Measurements from ENCODE around the gene LZTFL1.

Gene LZTFL1

DNA sequence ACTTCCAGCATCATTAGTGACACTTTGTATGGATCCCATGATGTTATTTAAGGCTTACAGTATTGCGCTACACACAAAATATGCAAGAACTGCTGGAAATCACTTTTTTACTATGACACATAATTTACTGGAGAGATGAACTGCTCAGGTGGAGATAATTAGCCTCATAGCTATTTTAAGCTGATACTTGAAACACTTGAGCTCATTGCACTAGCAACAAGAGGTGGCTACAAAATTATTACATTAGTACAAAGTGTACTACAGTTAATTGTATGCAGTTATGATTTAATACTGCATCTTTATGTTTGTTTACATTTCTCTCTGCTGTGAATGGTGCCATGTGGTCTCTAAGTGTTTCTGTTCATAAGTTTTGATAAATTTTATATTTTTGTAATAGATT lies 6.5 kb upstream of the LZTFL1 start:
- no peak overlapping the region for H3K4me3 ChIP-seq (ENCODE audit: low read depth, low read length)
- TF ChIP-seq, protein P1, sequence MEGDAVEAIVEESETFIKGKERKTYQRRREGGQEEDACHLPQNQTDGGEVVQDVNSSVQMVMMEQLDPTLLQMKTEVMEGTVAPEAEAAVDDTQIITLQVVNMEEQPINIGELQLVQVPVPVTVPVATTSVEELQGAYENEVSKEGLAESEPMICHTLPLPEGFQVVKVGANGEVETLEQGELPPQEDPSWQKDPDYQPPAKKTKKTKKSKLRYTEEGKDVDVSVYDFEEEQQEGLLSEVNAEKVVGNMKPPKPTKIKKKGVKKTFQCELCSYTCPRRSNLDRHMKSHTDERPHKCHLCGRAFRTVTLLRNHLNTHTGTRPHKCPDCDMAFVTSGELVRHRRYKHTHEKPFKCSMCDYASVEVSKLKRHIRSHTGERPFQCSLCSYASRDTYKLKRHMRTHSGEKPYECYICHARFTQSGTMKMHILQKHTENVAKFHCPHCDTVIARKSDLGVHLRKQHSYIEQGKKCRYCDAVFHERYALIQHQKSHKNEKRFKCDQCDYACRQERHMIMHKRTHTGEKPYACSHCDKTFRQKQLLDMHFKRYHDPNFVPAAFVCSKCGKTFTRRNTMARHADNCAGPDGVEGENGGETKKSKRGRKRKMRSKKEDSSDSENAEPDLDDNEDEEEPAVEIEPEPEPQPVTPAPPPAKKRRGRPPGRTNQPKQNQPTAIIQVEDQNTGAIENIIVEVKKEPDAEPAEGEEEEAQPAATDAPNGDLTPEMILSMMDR (IDR thresholded peaks at IDR 0.05; ENCODE audit: low read depth, low read length), result no peak

DNA sequence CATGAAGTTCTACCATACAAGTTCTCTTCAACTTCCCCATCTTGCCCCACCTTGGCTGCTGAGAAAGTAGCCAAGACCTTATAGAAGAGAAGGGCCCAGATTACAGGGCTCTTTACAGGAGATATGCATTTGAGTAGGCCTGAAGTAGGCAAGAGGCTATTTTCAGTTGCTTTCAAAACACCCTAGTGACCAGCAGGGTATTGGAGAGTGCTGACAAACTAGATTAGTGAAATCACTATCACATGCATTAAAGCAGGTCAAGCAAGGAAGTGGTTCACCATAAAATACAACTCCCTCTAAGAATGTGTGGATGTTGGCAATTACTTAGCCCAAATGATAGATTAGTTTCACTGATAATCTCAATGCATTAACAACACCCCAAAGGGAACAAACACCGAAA lies 2.7 kb upstream of the LZTFL1 start:
- no peak overlapping the region for H3K4me3 ChIP-seq (ENCODE audit: low read depth, low read length)
- TF ChIP-seq, protein P1 (IDR thresholded peaks at IDR 0.05; ENCODE audit: low read depth, low read length), result no peak

- no peak overlapping the region for H3K4me3 ChIP-seq (ENCODE audit: low read depth, low read length)
- TF ChIP-seq, protein P1 (IDR thresholded peaks at IDR 0.05; ENCODE audit: low read depth, low read length), result no peak
These were observed 1.1 kb upstream of the LZTFL1 start for GRCh38 chr3:45842851-45843625.

DNA sequence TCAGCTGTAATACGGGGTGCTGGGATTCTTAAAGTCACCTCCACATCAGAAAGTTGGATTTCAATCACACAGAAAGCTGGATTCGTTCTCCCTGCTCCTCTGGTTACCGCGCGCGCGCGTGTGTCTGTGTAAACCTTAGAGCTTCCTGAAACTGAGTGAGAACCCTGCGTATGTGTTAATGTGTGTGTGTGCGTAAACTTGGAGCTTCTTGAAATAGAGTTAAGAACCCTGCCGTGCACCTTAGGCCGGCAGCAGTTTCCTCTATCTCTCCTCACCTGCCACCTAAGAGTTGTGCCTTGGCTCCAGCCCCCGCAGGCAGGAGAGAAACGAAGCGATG lies 531 bp downstream of the LZTFL1 start:
- H3K4me3 ChIP-seq (ENCODE audit: low read depth, low read length), result peak overlapping the region; percentile 75
- TF ChIP-seq, protein P1 (IDR thresholded peaks at IDR 0.05; ENCODE audit: low read depth, low read length), result no peak

DNA sequence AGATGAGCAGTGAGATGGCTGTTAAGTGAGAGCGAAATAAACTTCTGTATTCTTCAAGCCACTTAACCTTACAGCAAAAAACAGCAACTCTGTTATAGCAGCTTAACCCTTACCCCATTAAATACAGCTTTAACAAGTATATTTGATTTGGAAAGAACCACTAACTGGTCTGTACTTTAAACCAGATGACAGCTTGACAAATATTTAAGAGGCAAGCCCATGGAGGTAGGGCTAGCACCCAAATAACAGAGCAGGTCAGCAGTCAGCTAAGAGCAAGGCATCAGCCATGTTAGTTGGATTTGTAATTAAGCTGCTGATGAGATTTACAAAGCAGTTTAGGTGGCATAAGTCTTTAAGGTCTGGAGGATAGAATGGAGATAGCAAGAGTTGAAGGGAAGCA lies 3.5 kb downstream of the LZTFL1 start:
- TF ChIP-seq, protein P1 (IDR thresholded peaks at IDR 0.05; ENCODE audit: low read depth, low read length), result no peak
- H3K4me3 ChIP-seq (ENCODE audit: low read depth, low read length), result no peak overlapping the region

GRCh38 chr3:45832699-45833098 lies 9.2 kb downstream of the LZTFL1 start:
- no peak overlapping the region for H3K4me3 ChIP-seq (ENCODE audit: low read depth, low read length)
- TF ChIP-seq, protein P1 (IDR thresholded peaks at IDR 0.05; ENCODE audit: low read depth, low read length), result no peak

DNA sequence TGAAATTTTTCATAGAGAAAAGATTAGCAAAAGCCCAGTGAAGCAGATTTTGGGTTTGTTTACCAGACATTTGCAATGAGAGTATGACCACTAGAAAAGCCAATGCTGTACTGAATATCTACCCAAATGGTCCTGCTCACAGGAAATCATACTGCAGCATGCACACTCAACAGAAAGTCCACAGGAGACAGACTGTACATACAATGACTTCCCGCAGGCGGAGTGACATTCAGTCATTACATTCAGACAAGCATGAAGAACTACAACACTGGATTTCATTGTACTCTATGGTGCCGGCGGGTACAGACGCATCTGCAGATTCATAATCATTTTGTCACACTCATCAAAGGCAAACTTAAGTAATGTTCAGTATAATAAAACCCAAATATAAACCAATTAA lies 11.8 kb downstream of the LZTFL1 start:
- H3K4me3 ChIP-seq (ENCODE audit: low read depth, low read length), result no peak overlapping the region
- TF ChIP-seq, protein P1 (IDR thresholded peaks at IDR 0.05; ENCODE audit: low read depth, low read length), result no peak
